Non-pigmented ciliary epithelial cell (primary cell): ENCODE measurements around the gene LILRB1.
"Not testable (repeated sequence)": the region's sequence is repeated elsewhere in the genome, so short reads cannot be mapped to it uniquely, and the experiment has no call there.

ENCODE experiments used
- DNase-seq: peaks from one replicate; pipeline ENCODE4 v3.0.0-alpha.2; 2010; ENCODE audit warnings: low read depth

LILRB1 gene

DNA sequence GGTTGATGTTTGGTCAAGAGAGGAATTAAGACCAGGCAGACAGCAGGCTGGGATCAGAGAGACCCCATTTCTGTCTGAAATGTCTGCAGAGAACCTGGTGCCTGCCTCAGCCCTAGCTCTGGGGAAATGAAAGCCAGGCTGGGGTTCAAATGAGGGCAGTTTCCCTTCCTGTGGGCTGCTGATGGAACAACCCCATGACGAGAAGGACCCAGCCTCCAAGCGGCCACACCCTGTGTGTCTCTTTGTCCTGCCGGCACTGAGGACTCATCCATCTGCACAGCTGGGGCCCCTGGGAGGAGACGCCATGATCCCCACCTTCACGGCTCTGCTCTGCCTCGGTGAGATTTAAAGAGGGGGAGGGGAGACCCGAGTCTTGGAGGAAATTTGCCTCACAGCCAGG lies 32.4 kb downstream of the LILRB1 start, which contains the start of gene LILRB4:
Gene LILRB4 (plus strand): TSS at position 256 of the 400 bp plus-strand sequence. CDS start 49 bp downstream, at position 305.
- no peak for DNase-seq

GRCh38 chr19:54665530-54665929 lies 35.2 kb downstream of the LILRB1 start:
- DNase-seq, result no peak

GRCh38 chr19:54667217-54667616 lies 36.9 kb downstream of the LILRB1 start:
- no peak for DNase-seq

- no peak for DNase-seq
These were observed 38.1 kb downstream of the LILRB1 start for GRCh38 chr19:54668353-54668752.

DNA sequence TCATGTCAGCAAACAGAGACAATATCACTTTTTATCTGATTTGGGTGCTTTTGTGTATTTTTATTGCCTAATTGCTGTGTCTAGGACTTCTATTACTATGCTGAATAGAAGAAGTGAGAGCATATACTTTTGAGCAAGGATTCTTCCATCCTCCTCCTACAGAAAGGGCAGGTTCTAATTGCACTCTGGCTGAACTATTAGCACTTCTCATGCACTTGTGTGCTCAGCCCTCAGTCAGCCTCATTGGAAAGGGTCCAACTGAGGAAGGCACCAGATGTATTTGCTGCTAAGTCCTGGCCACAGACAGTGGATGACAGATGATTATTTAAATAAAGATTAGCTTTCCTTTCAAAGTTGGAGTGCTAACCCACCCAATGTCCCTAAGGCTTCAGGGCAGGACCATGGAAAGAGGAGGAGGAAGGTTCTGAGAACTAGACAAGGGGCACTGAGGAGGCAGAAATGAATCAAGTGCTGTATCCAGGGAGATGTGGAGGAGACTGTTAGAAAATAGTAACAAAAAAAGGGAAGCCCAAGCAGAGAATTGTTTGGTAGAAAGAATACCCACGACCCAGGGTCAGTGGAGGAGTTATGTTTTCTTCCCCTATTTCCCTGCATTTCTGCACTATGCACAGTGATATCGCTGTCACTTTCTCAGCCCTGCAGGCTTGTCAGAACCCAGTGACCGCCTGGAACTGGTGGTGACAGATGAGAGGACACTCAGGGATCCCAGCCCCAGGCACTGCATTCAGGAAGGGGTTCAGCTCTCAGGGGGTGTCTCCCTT lies 40.5 kb downstream of the LILRB1 start:
- DNase-seq, result no peak

DNA sequence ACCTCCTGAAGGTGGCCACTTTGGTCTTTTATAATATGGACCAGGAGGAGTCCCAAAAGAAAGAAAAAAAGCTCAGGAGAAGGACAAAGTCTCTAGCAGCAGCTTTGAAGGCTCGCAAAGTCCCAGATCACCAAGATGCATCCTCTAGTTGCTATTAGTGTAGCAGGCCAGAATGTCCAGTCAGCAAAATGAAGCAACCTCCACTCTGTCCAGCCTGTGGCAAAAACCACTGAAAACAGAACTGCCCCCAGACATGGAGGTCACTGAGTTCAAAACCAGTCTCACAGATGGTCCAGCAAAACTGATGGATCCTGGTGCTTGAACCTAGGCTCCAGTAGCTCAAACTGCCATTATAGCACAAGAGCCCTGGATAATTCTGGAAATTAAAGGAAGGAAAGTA lies 42.9 kb downstream of the LILRB1 start:
- DNase-seq, result no peak

DNA sequence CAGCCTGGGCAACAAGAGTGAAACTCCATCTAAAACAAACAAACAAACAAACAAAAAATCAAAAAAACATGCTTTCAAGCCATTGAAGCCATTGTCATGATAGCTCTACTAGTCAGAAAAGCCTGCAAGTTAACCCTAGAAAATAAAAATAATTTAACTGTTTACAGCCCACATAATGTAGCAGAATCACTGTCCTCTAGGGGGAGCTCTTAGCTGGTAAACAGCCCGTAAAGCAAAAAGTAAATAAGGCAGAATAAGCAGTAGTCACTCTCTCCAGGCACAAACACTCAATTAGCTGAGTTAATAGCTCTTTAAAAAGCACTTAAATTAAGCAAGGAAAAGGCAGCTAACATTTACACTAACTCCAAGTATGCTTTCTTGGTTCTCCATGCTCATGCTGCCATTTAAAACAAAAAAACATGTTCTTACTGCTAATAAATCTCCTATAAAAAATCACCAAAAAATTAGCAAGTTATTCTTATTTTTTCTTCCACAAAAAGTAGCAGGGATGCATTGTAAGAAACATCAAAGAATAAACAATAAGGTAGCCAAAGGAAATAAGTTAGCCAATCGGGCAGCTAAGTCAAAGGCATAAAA lies 43.8 kb downstream of the LILRB1 start:
- no peak for DNase-seq

- DNase-seq, result not testable (repeated sequence)
These were observed 46.0 kb downstream of the LILRB1 start for GRCh38 chr19:54676210-54676834.

DNA sequence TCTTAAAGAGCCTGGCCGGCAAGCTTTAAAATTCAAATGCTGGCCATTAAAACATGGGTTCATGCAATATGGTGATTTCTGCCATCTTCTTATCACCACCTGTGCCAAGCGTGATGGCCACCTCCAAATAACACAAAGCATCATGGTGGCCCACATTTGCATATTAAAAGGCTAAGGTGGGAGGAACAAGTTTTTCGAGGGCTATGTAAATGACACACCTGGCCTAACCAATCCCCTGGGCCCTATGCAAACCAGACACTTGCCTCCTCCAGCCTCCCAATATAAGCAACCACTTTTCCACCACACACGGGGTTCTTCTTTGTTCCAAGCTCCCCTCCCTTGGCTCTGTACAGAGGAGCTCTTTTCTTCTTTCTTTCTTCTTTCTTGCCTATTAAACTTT lies 46.9 kb downstream of the LILRB1 start:
- DNase-seq, result no peak

DNA sequence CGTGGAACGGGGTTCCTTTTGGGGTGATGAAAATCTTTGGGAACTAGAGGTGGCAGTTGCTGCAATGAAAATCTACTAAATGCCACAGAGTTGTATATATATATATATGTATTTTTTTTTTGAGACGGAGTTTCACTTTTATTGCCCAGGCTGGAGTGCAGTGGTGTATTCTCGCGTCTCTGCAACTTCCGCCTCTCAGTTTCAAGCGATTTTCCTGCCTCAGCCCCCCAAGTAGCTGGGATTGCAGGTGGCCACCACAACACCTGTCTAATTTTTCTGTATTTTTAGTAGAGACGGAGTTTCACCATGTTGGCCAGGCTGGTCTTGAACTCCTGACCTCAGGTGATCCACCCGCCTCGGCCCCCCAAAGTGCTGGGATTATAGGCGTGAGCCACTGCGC lies 51.3 kb downstream of the LILRB1 start:
- DNase-seq, result not testable (repeated sequence)

GRCh38 chr19:54682306-54682856 lies 52.1 kb downstream of the LILRB1 start:
- DNase-seq, result no peak

DNA sequence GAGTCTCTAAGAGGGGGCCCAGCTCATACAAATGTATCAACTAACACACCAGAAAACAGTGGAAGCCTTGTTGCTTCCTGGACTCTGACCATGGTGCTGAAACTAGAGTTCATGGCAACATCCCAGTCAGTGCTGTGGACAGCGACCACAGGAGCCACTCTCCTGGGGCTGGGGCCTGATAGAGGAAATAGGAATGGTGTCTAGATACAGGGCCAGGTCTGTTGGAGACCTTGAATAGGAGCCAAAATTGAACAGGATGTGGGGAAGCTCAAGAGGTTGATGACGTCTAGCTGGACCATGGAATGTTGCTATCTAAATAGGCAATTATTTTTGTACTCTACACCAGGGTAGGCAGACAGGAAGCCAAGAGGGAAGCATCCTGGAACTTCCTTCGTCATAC lies 54.2 kb downstream of the LILRB1 start:
- DNase-seq, result no peak
